AG04449 (cell line): ENCODE results near the gene CCDC92.

Experiments
- CTCF ChIA-PET: fragments of 350-600 bp; formaldehyde crosslinking; extraction: SDS; loops from one replicate; lab custom pipeline; 2021; ENCODE audit warnings: antibody characterized with exemption; lab: Yijun Ruan, JAX
- POLR2A ChIA-PET: fragments of 400-600, 350-600 bp; formaldehyde crosslinking; extraction: SDS; loops from one replicate; lab custom pipeline; 2020; ENCODE audit warnings: antibody characterized with exemption, inconsistent platforms; lab: Yijun Ruan, JAX
- DNase-seq: peaks from one replicate; pipeline ENCODE4 v3.0.0-alpha.2; 2010; ENCODE audit warnings: low read depth, low spot score
- H3K4me3 ChIP-seq: 2 replicates; pipeline ENCODE4 v1.5.1; 2011; ENCODE audit warnings: low read depth, mild to moderate bottlenecking, control low read depth, low read length
- TF ChIP-seq, protein P1 (sequence below): IDR thresholded peaks from one replicate; pipeline ENCODE4 v1.5.1; 2011; ENCODE audit warnings: mild to moderate bottlenecking, moderate library complexity, low read length, control low read depth, inconsistent platforms; ENCODE audit not compliant: insufficient read depth; ENCODE audit errors: missing control alignments

CCDC92 gene

GRCh38 chr12:124004233-124004875 is 31.7 kb upstream of the CCDC92 start:
- no peak for DNase-seq
- no peak overlapping the region for H3K4me3 ChIP-seq
- ChIA-PET POLR2A (no interaction called here), CTCF (interaction anchor here (1.3 to 1.7 kb wide), 2 partner anchors 19 to 203 kb away, joined by 3 to 8 read pairs; no protein-coding TSS in a partner anchor)
- TF ChIP-seq, protein P1, sequence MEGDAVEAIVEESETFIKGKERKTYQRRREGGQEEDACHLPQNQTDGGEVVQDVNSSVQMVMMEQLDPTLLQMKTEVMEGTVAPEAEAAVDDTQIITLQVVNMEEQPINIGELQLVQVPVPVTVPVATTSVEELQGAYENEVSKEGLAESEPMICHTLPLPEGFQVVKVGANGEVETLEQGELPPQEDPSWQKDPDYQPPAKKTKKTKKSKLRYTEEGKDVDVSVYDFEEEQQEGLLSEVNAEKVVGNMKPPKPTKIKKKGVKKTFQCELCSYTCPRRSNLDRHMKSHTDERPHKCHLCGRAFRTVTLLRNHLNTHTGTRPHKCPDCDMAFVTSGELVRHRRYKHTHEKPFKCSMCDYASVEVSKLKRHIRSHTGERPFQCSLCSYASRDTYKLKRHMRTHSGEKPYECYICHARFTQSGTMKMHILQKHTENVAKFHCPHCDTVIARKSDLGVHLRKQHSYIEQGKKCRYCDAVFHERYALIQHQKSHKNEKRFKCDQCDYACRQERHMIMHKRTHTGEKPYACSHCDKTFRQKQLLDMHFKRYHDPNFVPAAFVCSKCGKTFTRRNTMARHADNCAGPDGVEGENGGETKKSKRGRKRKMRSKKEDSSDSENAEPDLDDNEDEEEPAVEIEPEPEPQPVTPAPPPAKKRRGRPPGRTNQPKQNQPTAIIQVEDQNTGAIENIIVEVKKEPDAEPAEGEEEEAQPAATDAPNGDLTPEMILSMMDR = no peak

DNA sequence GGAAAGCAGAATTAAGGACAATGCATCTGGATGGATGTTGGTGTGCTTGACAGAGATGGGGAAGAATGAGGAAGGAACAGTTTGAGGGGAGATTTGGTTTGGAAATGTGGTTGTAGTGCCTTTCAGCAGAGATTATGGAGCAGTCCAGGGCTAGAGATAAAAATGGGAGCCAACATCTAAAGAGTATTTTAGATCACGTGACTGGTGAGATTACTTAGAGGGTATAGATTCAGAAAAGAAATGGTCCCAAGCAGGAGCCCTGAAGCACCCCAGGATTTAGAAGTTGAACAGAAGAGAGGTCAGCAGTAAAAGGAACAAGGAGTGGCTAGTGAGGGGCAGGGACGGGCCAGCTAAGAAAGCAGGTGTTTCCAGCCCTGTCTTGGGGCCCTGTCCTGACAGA is 30.0 kb upstream of the CCDC92 start:
- ChIA-PET POLR2A (no interaction called here), CTCF (interaction anchor here (1.0 to 3.3 kb wide), 4 partner anchors 14 to 92 kb away, joined by 3 to 15 read pairs (median 4); no protein-coding TSS in a partner anchor)
- DNase-seq = no peak
- no peak overlapping the region for H3K4me3 ChIP-seq
- TF ChIP-seq, protein P1 = no peak

- ChIA-PET POLR2A (interaction anchor here (0.6 kb wide), 1 partner anchor 247 kb away, joined by 3 read pairs; no protein-coding TSS in a partner anchor), CTCF (interaction anchor here (1.0 to 3.3 kb wide), 4 partner anchors 14 to 92 kb away, joined by 3 to 15 read pairs (median 4); no protein-coding TSS in a partner anchor)
- TF ChIP-seq, protein P1 = no peak
- no peak overlapping the region for H3K4me3 ChIP-seq
- no peak for DNase-seq
Measured at GRCh38 chr12:124002021-124002644, 29.5 kb upstream of the CCDC92 start.

DNA sequence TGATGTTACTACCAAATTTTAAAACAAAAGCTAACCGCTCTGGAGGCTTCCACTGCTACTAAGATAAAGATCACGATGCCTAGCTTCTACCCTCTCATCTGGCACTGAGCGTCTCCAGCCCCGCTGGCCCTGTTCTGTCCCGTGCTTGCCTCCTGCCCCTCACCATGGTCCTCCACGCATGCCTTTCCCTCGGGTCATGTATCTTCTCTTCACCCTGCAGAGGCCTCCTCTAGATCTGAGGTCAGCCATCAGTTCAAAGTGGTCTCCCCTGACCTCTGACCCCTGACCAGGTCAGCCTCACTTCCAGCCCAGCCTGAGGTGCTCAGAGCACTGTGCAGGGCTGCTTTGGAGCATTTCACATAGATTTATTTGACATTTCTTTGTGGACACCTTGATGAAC is 28.7 kb upstream of the CCDC92 start:
- CTCF ChIA-PET = interaction anchor here (2.2 to 3.3 kb wide), 2 partner anchors 13 to 17 kb away, joined by 5 to 15 read pairs; no protein-coding TSS in a partner anchor
- TF ChIP-seq, protein P1 = no peak
- POLR2A ChIA-PET = interaction anchor here (0.6 kb wide), 1 partner anchor 247 kb away, joined by 3 read pairs; no protein-coding TSS in a partner anchor

GRCh38 chr12:124000111-124000510 is 27.5 kb upstream of the CCDC92 start:
- TF ChIP-seq, protein P1 = no peak
- no peak for DNase-seq
- H3K4me3 ChIP-seq = no peak overlapping the region
- POLR2A ChIA-PET = no interaction called here
- CTCF ChIA-PET = interaction anchor here (1.0 to 3.3 kb wide), 2 partner anchors 15 to 20 kb away, joined by 3 to 15 read pairs; no protein-coding TSS in a partner anchor

More for the DNA sequence above, 28.7 kb upstream of the CCDC92 start:
- no peak for DNase-seq
- H3K4me3 ChIP-seq = no peak overlapping the region

GRCh38 chr12:123998991-123999359 is 26.3 kb upstream of the CCDC92 start:
- no peak for DNase-seq
- ChIA-PET CTCF (interaction anchor here (1.4 to 1.5 kb wide), 2 partner anchors 34 to 95 kb away, joined by 3 to 5 read pairs; no protein-coding TSS in a partner anchor), POLR2A (no interaction called here)
- TF ChIP-seq, protein P1 = no peak
- no peak overlapping the region for H3K4me3 ChIP-seq
